Hepatic stellate cell (primary cell): Measurements from ENCODE around the gene HEXD.
"Not testable (repeated sequence)": the region's sequence is repeated elsewhere in the genome, so short reads cannot be mapped to it uniquely, and the experiment has no call there.

ENCODE experiments used
- DNase-seq: peaks from one replicate; pipeline ENCODE4 v3.0.0; 2011; ENCODE audit warnings: low spot score

Gene HEXD

DNA sequence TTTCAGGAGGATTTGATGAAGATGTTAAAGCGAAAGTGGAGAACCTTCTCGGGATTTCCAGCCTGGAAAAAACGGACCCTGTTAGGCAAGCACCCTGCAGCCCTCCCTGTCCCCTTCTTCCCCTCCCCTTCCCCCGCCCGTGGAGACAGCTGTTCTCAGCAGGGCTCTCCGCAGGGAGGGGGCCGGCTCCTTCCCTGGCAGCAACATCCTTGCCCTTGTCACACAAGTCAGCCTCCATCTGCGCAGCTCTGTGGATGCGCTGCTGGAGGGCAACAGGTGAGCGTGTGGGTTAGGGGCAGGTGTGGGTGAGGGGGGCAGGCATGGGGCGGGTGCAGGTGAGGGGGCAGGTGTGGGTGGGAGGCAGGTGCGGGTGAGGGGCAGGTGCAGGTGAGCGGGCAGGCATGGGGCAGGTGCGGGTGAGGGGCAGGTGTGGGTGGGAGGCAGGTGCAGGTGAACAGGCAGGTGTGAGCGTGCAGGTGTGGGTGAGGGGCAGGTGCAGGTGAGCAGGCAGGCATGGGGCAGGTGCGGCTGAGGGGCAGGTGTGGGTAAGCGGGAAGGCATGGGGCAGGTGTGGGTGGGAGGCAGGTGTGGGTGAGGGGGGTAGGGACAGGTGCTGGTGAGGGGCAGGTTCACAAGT lies 23.0 kb downstream of the HEXD start:
- no peak for DNase-seq

- no peak for DNase-seq
Measured at GRCh38 chr17:82441691-82442487, 23.7 kb downstream of the HEXD start.

DNA sequence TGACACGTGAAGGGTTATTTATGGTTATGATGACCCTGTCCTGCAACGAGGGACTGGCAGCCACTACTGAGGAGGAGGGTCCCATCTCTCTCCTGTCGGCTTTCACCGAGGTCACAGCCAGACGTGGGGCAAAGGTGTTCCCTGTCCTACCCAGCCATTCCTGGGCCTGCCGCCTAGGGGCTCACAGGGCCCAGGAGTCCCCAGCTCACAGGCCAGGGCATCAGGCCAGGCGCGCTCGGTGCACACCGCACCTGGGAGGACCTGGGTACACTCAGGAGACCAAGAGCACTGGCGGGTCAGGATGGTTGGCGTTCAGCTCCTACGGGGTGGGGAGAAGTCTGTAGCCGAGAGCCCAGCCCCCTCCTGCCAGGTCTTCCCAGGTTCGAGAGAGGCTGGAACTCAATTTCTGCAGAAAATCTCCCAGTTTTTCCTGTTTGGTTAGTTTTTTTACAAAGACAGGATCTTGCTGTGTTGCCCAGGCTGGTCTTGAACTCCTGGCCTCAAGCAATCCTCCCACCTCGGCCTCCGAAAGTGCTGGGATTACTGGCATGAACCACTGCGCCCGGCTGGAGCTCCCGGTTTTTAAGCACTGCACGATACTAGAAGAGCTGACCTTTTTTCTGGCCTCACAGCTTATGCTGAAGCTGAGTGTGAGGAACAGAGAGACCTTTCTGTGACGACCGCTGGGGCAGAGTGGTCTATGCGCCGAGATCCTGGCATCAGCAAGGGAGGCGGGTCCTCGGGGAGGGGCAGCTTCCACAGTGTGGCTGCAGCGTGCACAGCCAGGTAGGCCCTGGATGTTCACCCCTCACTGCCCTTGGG lies 24.7 kb downstream of the HEXD start:
- no peak for DNase-seq

DNA sequence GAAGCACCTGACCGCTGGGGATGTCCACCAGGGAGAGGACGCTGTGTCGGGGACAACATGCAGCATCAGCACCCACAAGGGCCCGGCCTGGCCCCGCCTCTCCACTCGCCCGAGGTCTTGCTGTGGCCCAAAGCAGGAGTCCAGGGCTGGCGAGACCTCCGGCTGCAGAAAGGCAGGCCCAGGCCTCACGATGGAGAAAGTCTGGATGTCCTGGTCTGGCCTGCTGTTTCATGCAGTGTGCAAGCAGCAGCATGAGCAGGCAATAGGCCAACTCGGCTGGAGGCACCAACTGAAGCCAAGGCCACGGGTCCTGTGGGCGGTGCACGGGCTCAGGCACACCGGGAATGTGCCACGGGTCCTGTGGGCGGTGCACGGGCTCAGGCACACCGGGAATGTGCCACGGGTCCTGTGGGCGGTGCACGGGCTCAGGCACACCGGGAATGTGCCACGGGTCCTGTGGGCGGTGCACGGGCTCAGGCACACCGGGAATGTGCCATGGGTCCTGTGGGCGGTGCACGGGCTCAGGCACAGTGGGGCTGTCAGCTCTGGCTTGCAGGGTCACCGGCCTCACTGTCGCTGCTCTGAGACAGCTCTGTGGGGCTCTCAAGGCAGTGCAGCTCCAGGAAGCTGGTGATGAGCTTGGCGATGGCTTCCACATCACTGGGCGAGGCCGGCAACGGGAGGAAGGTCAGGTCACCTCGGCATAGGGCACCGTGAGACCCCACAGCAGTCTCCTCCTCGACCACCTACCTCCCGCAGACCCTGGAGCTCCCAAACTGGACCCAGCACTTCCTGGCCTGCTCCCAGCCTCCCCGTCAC lies 25.5 kb downstream of the HEXD start:
- DNase-seq, result no peak

- no peak for DNase-seq
Measured at GRCh38 chr17:82444284-82444893, 26.2 kb downstream of the HEXD start.

DNA sequence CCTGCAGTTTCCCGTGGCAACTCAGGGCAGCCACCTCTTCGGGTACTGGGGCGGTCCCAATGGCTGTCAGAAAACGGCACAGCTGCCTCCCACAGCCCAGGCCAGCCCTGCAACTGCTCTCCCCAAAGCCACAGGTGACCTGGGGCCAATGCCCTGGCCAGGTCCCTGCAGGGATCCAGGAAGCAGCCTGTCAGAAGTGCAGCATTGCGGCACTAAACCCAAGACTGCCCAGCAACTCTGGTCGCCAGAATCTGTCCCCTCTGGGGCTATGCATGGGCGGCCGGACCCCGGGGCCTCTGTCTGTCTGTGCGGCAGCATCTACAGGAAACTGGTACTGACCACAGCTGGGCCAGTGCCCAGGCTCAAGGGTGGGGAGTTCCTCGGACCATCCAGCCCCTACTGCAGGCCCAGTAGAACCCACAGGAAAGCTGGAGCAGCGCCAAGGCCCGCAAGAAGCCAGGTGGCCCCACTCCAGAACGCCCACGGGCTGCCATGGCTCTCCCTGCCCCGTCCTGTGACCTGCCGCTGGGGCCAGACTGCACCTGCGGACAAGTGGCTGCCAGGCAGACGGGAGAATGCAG lies 26.9 kb downstream of the HEXD start:
- DNase-seq, result no peak

DNA sequence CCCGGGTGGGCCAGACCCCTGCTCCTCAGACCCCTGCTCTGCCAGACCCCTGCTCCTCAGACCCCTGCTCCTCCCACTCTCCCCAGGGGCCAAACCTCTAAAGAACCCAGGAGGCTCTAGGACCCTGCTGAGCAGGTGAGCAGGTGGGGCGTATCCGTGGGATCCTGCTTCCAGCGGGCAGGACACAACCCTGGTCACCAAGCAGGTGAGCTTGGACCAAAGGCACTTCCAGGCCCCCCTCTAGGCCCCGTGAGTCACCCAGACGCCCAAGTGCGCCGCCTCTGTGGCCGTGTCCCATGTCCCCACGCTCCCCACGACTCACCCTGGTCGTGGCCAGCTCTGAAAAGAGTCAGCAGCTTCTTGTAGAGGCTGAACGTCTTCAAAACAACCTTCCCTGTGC lies 27.4 kb downstream of the HEXD start:
- DNase-seq, result no peak

DNA sequence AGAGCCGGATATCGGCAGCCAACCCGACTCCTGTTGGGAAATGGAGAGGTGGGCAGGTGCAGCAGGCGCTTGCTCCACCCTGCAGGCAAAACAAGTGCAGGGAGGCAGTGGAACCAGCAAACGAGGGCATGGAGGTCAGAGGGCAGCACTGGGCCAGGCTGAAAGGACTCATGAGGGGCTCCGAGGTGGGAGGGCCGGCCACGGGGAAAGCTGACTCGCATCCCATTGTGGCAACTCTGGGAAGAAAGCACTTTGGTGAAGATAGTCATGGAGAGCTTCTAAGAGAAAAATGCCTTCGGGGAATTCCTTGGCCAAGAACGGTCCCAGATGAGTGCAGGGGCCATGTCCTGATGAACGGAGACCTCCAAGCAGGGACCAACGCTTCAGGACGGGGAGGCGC lies 28.0 kb downstream of the HEXD start:
- DNase-seq, result no peak

GRCh38 chr17:82446649-82447048 lies 28.5 kb downstream of the HEXD start:
- no peak for DNase-seq

DNA sequence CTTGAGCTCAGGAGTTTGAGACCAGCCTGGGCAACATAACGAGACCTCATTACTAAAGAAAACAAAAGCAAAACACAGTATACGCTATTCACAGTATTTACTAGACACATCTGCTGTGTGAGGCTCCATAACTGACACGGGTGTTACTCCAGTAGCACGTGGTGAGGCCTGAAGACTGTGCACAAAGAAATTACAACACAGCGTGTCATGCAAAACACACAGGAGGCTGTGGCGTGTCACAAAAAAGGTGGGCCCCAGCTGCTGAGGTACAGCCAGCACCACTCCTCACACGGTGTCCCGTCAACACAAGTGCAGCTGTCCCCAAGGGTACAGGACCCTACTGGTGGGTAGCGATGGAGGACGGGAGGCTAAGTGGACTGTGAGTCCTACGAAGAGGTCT lies 29.7 kb downstream of the HEXD start:
- DNase-seq, result no peak

DNA sequence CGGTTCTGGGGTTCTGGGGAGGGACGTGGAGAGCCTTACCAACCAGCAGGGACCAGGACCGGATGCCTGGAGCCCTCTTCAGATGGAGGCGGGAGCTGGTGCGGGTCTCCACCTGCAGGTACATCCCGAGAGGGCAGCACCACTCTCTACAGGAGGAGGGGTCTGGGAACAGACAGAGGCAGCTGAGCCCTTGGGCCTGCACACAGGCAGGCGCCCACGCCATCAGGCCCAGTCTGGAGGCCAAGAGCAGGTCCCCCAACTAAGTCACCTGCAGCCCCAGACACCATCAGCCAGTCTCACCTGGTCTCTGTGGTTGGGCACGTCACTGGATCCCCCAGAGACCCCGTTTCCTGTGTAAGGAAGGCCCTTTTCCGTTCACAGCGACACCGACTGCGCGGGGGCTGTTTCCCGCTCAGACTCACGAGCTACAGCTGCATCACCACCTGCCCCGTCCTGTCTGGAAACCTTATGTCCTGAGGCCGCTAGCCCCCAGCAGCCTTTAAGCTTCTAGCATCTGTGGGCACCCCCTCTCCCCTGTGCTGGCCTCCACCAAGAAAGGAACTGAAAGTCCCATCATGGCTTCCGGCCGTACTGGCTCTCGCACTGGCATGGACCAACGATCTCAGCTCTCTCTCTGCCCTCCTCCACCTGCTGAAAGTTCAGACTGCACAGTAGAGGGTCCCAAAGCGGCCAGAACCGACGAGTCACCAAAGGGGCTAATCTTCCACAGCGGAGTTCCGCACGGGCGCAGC lies 31.2 kb downstream of the HEXD start:
- DNase-seq, result no peak

- no peak for DNase-seq
Measured at GRCh38 chr17:82449883-82450356, 31.8 kb downstream of the HEXD start.

- peak; percentile 89 for DNase-seq
Measured at GRCh38 chr17:82450357-82451106, 32.4 kb downstream of the HEXD start, which contains the start of gene CYBC1. TSS of gene CYBC1 (minus strand) at chr17:82450752. CDS start at chr17:82449254, 1,498 bp downstream.

GRCh38 chr17:82452162-82452561 lies 34.0 kb downstream of the HEXD start:
- no peak for DNase-seq

GRCh38 chr17:82453151-82453550 lies 35.0 kb downstream of the HEXD start:
- not testable (repeated sequence) for DNase-seq

DNA sequence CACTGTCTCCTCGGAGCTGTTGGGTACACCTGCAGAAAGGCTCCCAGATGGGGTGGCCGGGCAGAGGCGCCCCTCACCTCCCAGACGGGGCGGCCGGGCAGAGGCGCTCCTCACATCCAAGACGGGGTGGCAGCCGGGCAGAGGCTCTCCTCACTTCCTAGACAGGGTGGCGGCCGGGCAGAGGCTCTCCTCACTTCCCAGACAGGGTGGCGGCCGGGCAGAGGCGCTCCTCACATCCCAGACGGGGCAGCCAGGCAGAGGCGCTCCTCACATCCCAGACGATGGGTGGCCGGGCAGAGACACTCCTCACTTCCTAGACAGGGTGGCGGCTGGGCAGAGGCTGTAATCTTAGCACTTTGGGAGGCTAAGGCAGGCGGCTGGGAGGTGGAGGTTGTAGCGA lies 35.6 kb downstream of the HEXD start:
- not testable (repeated sequence) for DNase-seq

- DNase-seq, result no peak
Measured at GRCh38 chr17:82457073-82457928, 39.2 kb downstream of the HEXD start.

GRCh38 chr17:82457929-82458178 lies 39.7 kb downstream of the HEXD start:
- peak; percentile 97 for DNase-seq
